Measurements from ENCODE around the gene LDLRAD4. TPM values are rescaled to one million over a fixed set of nuclear protein-coding genes. Genes with fewer than 3 reads are reported as not detected.

The LDLRAD4 gene
- total RNA-seq, 1 experiment from 2014 or later = 3.6 TPM

- TF ChIP-seq EZH2 (IDR thresholded peaks at IDR 0.05; ENCODE audit: borderline replicate concordance, low read depth, low read length, poor library complexity, severe bottlenecking) (no peak), CTCF (conservative IDR thresholded peaks at IDR 0.05; ENCODE audit: low read depth, low read length) (no peak)
- BruUV-seq (replicated peaks) = no TSS peak
- no peaks in the 10 kb centered on the region for H3K27me3 ChIP-seq (replicated peaks; ENCODE audit: insufficient read depth, low read depth, low read length, poor library complexity)
- no peak overlapping the region for H3K27ac ChIP-seq (ENCODE audit: low read depth, low read length, poor library complexity, severe bottlenecking)
- H3K9me3 ChIP-seq (ENCODE audit: low read depth, low read length, poor library complexity, severe bottlenecking) = no peaks in the 10 kb centered on the region
- no peak for DNase-seq (ENCODE audit: low spot score)
- intact Hi-C loops (cut with micrococcal nuclease; ENCODE audit: unreplicated experiment) = no loop called here
- no peaks in the 10 kb centered on the region for H3K4me1 ChIP-seq (ENCODE audit: insufficient read depth, low read length, poor library complexity, severe bottlenecking)
- H3K4me3 ChIP-seq (ENCODE audit: low read depth, low read length, poor library complexity, severe bottlenecking) = no peak overlapping the region
- POLR2A ChIA-PET (ENCODE audit: low non-redundant PET) = no interaction called here
- no peaks in the 10 kb centered on the region for H3K36me3 ChIP-seq (ENCODE audit: insufficient read depth, low read length, poor library complexity, severe bottlenecking)
- CTCF ChIA-PET = no interaction called here
These were observed 355.8 kb downstream of the LDLRAD4 start for GRCh38 chr18:13574355-13574754.

- Histone ChIP-seq H3K27ac (ENCODE audit: low read depth, low read length, poor library complexity, severe bottlenecking) (no peak overlapping the region), H3K9me3 (ENCODE audit: low read depth, low read length, poor library complexity, severe bottlenecking) (no peaks in the 10 kb centered on the region), H3K4me1 (ENCODE audit: insufficient read depth, low read length, poor library complexity, severe bottlenecking) (no peaks in the 10 kb centered on the region), H3K27me3 (replicated peaks; ENCODE audit: insufficient read depth, low read depth, low read length, poor library complexity) (no peaks in the 10 kb centered on the region), H3K4me3 (ENCODE audit: low read depth, low read length, poor library complexity, severe bottlenecking) (no peak overlapping the region), H3K36me3 (ENCODE audit: insufficient read depth, low read length, poor library complexity, severe bottlenecking) (no peaks in the 10 kb centered on the region)
- ChIA-PET POLR2A (ENCODE audit: low non-redundant PET) (no interaction called here), CTCF (no interaction called here)
- no peak for DNase-seq (ENCODE audit: low spot score)
- intact Hi-C loops (cut with micrococcal nuclease; ENCODE audit: unreplicated experiment) = no loop called here
- no TSS peak for BruUV-seq (replicated peaks)
- TF ChIP-seq EZH2 (IDR thresholded peaks at IDR 0.05; ENCODE audit: borderline replicate concordance, low read depth, low read length, poor library complexity, severe bottlenecking) (no peak), CTCF (conservative IDR thresholded peaks at IDR 0.05; ENCODE audit: low read depth, low read length) (no peak)
These were observed 356.2 kb downstream of the LDLRAD4 start for GRCh38 chr18:13574761-13575160.

DNA sequence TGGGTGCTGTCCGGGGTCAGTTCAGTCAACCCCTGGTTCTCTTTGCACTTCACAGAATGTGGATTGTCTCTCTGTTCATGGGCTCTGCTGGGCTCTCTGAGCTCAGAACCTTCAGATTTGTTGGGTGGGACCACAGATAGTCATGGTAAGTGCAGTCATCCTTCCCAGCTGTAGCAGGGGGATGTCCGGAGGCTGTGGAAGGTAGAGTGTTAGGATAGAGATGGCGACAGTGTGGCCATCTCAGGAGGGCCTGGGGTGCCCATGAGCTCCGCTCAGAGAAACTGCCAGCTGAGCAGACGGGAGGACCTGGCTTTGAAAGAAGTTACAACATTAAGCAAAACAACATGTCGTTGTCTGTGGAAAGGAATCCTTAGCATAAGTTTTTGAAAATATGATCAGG lies 358.0 kb downstream of the LDLRAD4 start:
- intact Hi-C loops (cut with micrococcal nuclease; ENCODE audit: unreplicated experiment) = no loop called here
- H3K27me3 ChIP-seq (replicated peaks; ENCODE audit: insufficient read depth, low read depth, low read length, poor library complexity) = no peaks in the 10 kb centered on the region

More for the DNA sequence above, 358.0 kb downstream of the LDLRAD4 start:
- no peak for DNase-seq (ENCODE audit: low spot score)
- Histone ChIP-seq H3K9me3 (ENCODE audit: low read depth, low read length, poor library complexity, severe bottlenecking) (no peaks in the 10 kb centered on the region), H3K36me3 (ENCODE audit: insufficient read depth, low read length, poor library complexity, severe bottlenecking) (no peaks in the 10 kb centered on the region), H3K4me1 (ENCODE audit: insufficient read depth, low read length, poor library complexity, severe bottlenecking) (no peaks in the 10 kb centered on the region), H3K4me3 (ENCODE audit: low read depth, low read length, poor library complexity, severe bottlenecking) (no peak overlapping the region), H3K27ac (ENCODE audit: low read depth, low read length, poor library complexity, severe bottlenecking) (no peak overlapping the region)
- ChIA-PET CTCF (no interaction called here), POLR2A (ENCODE audit: low non-redundant PET) (no interaction called here)
- BruUV-seq (replicated peaks) = no TSS peak
- TF ChIP-seq EZH2 (IDR thresholded peaks at IDR 0.05; ENCODE audit: borderline replicate concordance, low read depth, low read length, poor library complexity, severe bottlenecking) (no peak), CTCF (conservative IDR thresholded peaks at IDR 0.05; ENCODE audit: low read depth, low read length) (no peak)

Data from A673 (cell line).